ENCODE measurements around the gene HID1.

- no peak for TF ChIP-seq SP1 (IDR thresholded peaks at IDR 0.05)
- no peak for TF ChIP-seq CTBP1 (IDR thresholded peaks at IDR 0.05; ENCODE audit: borderline replicate concordance)
- TF ChIP-seq ARNT (IDR thresholded peaks at IDR 0.05) = no peak
- TF ChIP-seq FOXK2 (IDR thresholded peaks at IDR 0.05) = no peak
- no peak for TF ChIP-seq FOXA1 (IDR thresholded peaks at IDR 0.05)
- TF ChIP-seq FOXM1 (IDR thresholded peaks at IDR 0.05; ENCODE audit: borderline replicate concordance) = no peak
- TF ChIP-seq BHLHE40 (IDR thresholded peaks at IDR 0.05; ENCODE audit: borderline replicate concordance) = no peak
- no peak for TF ChIP-seq SUZ12 (IDR thresholded peaks at IDR 0.05)
- TF ChIP-seq HDGF (IDR thresholded peaks at IDR 0.05; ENCODE audit: borderline replicate concordance) = no peak
- TF ChIP-seq PKNOX1 (IDR thresholded peaks at IDR 0.05) = no peak
- no peak for TF ChIP-seq TARDBP (IDR thresholded peaks at IDR 0.05)
- TF ChIP-seq NFRKB (IDR thresholded peaks at IDR 0.05) = no peak
These were observed 36.1 kb downstream of the HID1 start for GRCh38 chr17:74936470-74936799.
